HUES64 (cell line): ENCODE measurements around the gene SLC49A4.

Experiments used
- H3K27ac ChIP-seq: 2 replicates; pipeline ENCODE4 v1.7.0; 2013; ENCODE audit warnings: low read depth, low read length, inconsistent platforms
- H3K27me3 ChIP-seq: 2 replicates; pipeline ENCODE4 v1.6.1; 2013; ENCODE audit warnings: mild to moderate bottlenecking, low read length; ENCODE audit not compliant: insufficient read depth
- H3K36me3 ChIP-seq: 2 replicates; pipeline ENCODE4 v1.6.1; 2013; ENCODE audit warnings: mild to moderate bottlenecking, low read length; ENCODE audit not compliant: insufficient read depth
- H3K4me1 ChIP-seq: 2 replicates; pipeline ENCODE4 v1.6.1; 2013; ENCODE audit warnings: mild to moderate bottlenecking, low read length, moderate library complexity; ENCODE audit not compliant: insufficient read depth
- H3K4me3 ChIP-seq: 2 replicates; pipeline ENCODE4 v1.5.1; 2013; ENCODE audit warnings: mild to moderate bottlenecking, low read length, moderate library complexity
- H3K9ac ChIP-seq: 2 replicates; pipeline ENCODE4 v1.6.1; 2013; ENCODE audit warnings: mild to moderate bottlenecking, low read depth, low read length
- H3K9me3 ChIP-seq: 2 replicates; pipeline ENCODE4 v1.6.1; 2013; ENCODE audit warnings: low read depth, low read length; ENCODE audit not compliant: insufficient read depth
- WGBS: fragments of 150-250, 120-280 bp; methylation state at CpG from one replicate; pipeline ENCODE4 v1.1.7; 2013; ENCODE audit warnings: missing lambda C conversion rate; 5-methylcytosine and 5-hydroxymethylcytosine counted together

SLC49A4 gene

GRCh38 chr3:122767540-122768372 is 27.1 kb upstream of the SLC49A4 start:
- Histone ChIP-seq H3K9ac (no peak overlapping the region), H3K36me3 (peaks cover 10% of the 10 kb centered on the region), H3K4me1 (no peaks in the 10 kb centered on the region), H3K9me3 (no peaks in the 10 kb centered on the region), H3K27me3 (no peaks in the 10 kb centered on the region), H3K4me3 (no peak overlapping the region), H3K27ac (no peak overlapping the region)
- 96% methylated on average over 1 of the region's 3 CpGs for WGBS

- H3K27ac ChIP-seq: no peak overlapping the region
- WGBS: 90% methylated on average over 4 of the region's 5 CpGs
- H3K9me3 ChIP-seq: no peaks in the 10 kb centered on the region
- H3K9ac ChIP-seq: no peak overlapping the region
- H3K27me3 ChIP-seq: no peaks in the 10 kb centered on the region
- H3K36me3 ChIP-seq: peaks cover 9% of the 10 kb centered on the region
- H3K4me3 ChIP-seq: no peak overlapping the region
- no peaks in the 10 kb centered on the region for H3K4me1 ChIP-seq
These were observed 24.2 kb upstream of the SLC49A4 start for GRCh38 chr3:122770521-122771202.

GRCh38 chr3:122772827-122773226 is 22.0 kb upstream of the SLC49A4 start:
- Histone ChIP-seq H3K9ac (no peak overlapping the region), H3K4me3 (no peak overlapping the region), H3K36me3 (peaks cover 6% of the 10 kb centered on the region), H3K27me3 (no peaks in the 10 kb centered on the region), H3K27ac (no peak overlapping the region), H3K4me1 (peaks cover 8% of the 10 kb centered on the region), H3K9me3 (no peaks in the 10 kb centered on the region)
- WGBS: 100% methylated on average over 1 of the region's 1 CpG

- no peak overlapping the region for H3K27ac ChIP-seq
These were observed 20.8 kb upstream of the SLC49A4 start for GRCh38 chr3:122773944-122774509.

GRCh38 chr3:122774564-122774963 is 20.3 kb upstream of the SLC49A4 start:
- H3K9ac ChIP-seq: no peak overlapping the region
- no peak overlapping the region for H3K27ac ChIP-seq
- H3K36me3 ChIP-seq: peaks cover 6% of the 10 kb centered on the region
- H3K4me3 ChIP-seq: no peak overlapping the region
- no peaks in the 10 kb centered on the region for H3K27me3 ChIP-seq
- H3K4me1 ChIP-seq: peaks cover 10% of the 10 kb centered on the region
- 93% methylated on average over 3 of the region's 3 CpGs for WGBS
- H3K9me3 ChIP-seq: no peaks in the 10 kb centered on the region

More at GRCh38 chr3:122773944-122774509, 20.8 kb upstream of the SLC49A4 start:
- WGBS: 96% methylated on average over 3 of the region's 3 CpGs
- Histone ChIP-seq H3K4me3 (no peak overlapping the region), H3K9ac (no peak overlapping the region), H3K4me1 (peaks cover 10% of the 10 kb centered on the region), H3K36me3 (peaks cover 6% of the 10 kb centered on the region), H3K9me3 (no peaks in the 10 kb centered on the region), H3K27me3 (no peaks in the 10 kb centered on the region)

GRCh38 chr3:122776675-122777468 is 18.0 kb upstream of the SLC49A4 start:
- 100% methylated on average over 1 of the region's 5 CpGs for WGBS
- Histone ChIP-seq H3K27me3 (no peaks in the 10 kb centered on the region), H3K9ac (no peak overlapping the region), H3K27ac (no peak overlapping the region), H3K4me3 (no peak overlapping the region), H3K4me1 (peaks cover 10% of the 10 kb centered on the region), H3K36me3 (peaks cover 5% of the 10 kb centered on the region; the same call in 1 of the 2 replicates), H3K9me3 (peaks cover 5% of the 10 kb centered on the region; the same call in 1 of the 2 replicates)

GRCh38 chr3:122777563-122777962 is 17.3 kb upstream of the SLC49A4 start:
- Histone ChIP-seq H3K9me3 (peaks cover 8% of the 10 kb centered on the region; the same call in 1 of the 2 replicates), H3K36me3 (peaks cover 5% of the 10 kb centered on the region; the same call in 1 of the 2 replicates), H3K9ac (no peak overlapping the region), H3K4me1 (peaks cover 10% of the 10 kb centered on the region), H3K27me3 (no peaks in the 10 kb centered on the region), H3K27ac (no peak overlapping the region), H3K4me3 (no peak overlapping the region)
- WGBS: 71% methylated on average over 3 of the region's 3 CpGs

- H3K9ac ChIP-seq: no peak overlapping the region
- no peak overlapping the region for H3K27ac ChIP-seq
- WGBS: 97% methylated on average over 1 of the region's 1 CpG
- no peaks in the 10 kb centered on the region for H3K27me3 ChIP-seq
- peaks cover 2% of the 10 kb centered on the region for H3K4me1 ChIP-seq
- no peak overlapping the region for H3K4me3 ChIP-seq
- H3K9me3 ChIP-seq: peaks cover 8% of the 10 kb centered on the region; the same call in 1 of the 2 replicates
- H3K36me3 ChIP-seq: peaks cover 5% of the 10 kb centered on the region; the same call in 1 of the 2 replicates
These were observed 12.1 kb upstream of the SLC49A4 start for GRCh38 chr3:122782804-122783203.

- Histone ChIP-seq H3K27me3 (no peaks in the 10 kb centered on the region), H3K9ac (no peak overlapping the region), H3K9me3 (peaks cover 8% of the 10 kb centered on the region; the same call in 1 of the 2 replicates), H3K36me3 (peaks cover 5% of the 10 kb centered on the region; the same call in 1 of the 2 replicates), H3K4me3 (no peak overlapping the region), H3K4me1 (no peaks in the 10 kb centered on the region), H3K27ac (no peak overlapping the region)
- WGBS: 91% methylated on average over 1 of the region's 1 CpG
These were observed 10.4 kb upstream of the SLC49A4 start for GRCh38 chr3:122784436-122784835.

- Histone ChIP-seq H3K4me1 (no peaks in the 10 kb centered on the region), H3K27ac (no peak overlapping the region), H3K36me3 (peaks cover 5% of the 10 kb centered on the region; the same call in 1 of the 2 replicates), H3K9me3 (peaks cover 8% of the 10 kb centered on the region; the same call in 1 of the 2 replicates), H3K9ac (no peak overlapping the region), H3K4me3 (no peak overlapping the region), H3K27me3 (no peaks in the 10 kb centered on the region)
- 90% methylated on average over 1 of the region's 1 CpG for WGBS
These were observed 9.6 kb upstream of the SLC49A4 start for GRCh38 chr3:122785231-122785630.
